DND-41 (cell line): Measurements from ENCODE around the gene NDUFS8.

ENCODE experiments used
- ATAC-seq: fragments of 200-7000 bp; cut with Tn5 transposase; 3 replicates; pipeline ENCODE4 v1.9.1; 2021; ENCODE audit warnings: low read depth; ENCODE audit not compliant: insufficient read depth
- DNase-seq: peaks from one replicate; pipeline ENCODE4 v3.0.0-alpha.2; 2020
- H2AFZ ChIP-seq: 2 replicates; pipeline ENCODE4 v1.6.0; 2012; ENCODE audit warnings: low read depth, low read length
- H3K27ac ChIP-seq: 2 replicates; pipeline ENCODE4 v1.5.1; 2012; ENCODE audit warnings: low read length, inconsistent platforms
- H3K27me3 ChIP-seq: fragments of 200-600 bp; sonication (generic); 2 replicates; pipeline ENCODE4 v1.6.0; 2012; ENCODE audit warnings: low read length, mild to moderate bottlenecking, inconsistent platforms; ENCODE audit not compliant: insufficient read depth, poor library complexity
- H3K36me3 ChIP-seq: 2 replicates; pipeline ENCODE4 v1.5.1; 2012; ENCODE audit warnings: low read length, inconsistent platforms; ENCODE audit not compliant: insufficient read depth
- H3K4me1 ChIP-seq: 2 replicates; pipeline ENCODE4 v1.5.1; 2012; ENCODE audit warnings: mild to moderate bottlenecking, low read length; ENCODE audit not compliant: insufficient read depth
- H3K4me2 ChIP-seq: 2 replicates; pipeline ENCODE4 v1.6.0; 2012; ENCODE audit warnings: mild to moderate bottlenecking, moderate library complexity, low read length, inconsistent platforms; ENCODE audit not compliant: insufficient read depth
- H3K4me3 ChIP-seq, 2 experiments: fragments of 200-600 bp in 1 of 2; shearing (Covaris generic) in 1 of 2; 2 replicates each; pipeline ENCODE4 v1.5.1; 2012 to 2016; ENCODE audit warnings: inconsistent platforms in 2 of 2, low read length in 2 of 2, mild to moderate bottlenecking in 2 of 2, low read depth in 1 of 2, moderate library complexity in 1 of 2
- H3K79me2 ChIP-seq: 2 replicates; pipeline ENCODE4 v1.6.0; 2012; ENCODE audit warnings: low read length, inconsistent platforms; ENCODE audit not compliant: insufficient read depth
- H3K9ac ChIP-seq: 2 replicates; pipeline ENCODE4 v1.6.0; 2012; ENCODE audit warnings: low read depth, mild to moderate bottlenecking, inconsistent platforms, low read length, moderate library complexity
- H3K9me3 ChIP-seq: 2 replicates; pipeline ENCODE4 v1.5.1; 2012; ENCODE audit warnings: low read length, moderate library complexity, mild to moderate bottlenecking, inconsistent platforms; ENCODE audit not compliant: insufficient read depth, severe bottlenecking
- H4K20me1 ChIP-seq: 2 replicates; pipeline ENCODE4 v1.6.0; 2012; ENCODE audit warnings: low read length; ENCODE audit not compliant: insufficient read depth
- CTCF ChIP-seq: IDR thresholded peaks from 2 replicates; pipeline ENCODE4 v1.5.1; 2012; ENCODE audit warnings: borderline replicate concordance, low read length, moderate library complexity, mild to moderate bottlenecking; ENCODE audit not compliant: poor library complexity, severe bottlenecking; ENCODE audit errors: extremely low read depth
- EZH2 ChIP-seq: IDR thresholded peaks from 3 replicates; pipeline ENCODE4 v1.6.1; 2012; ENCODE audit warnings: borderline replicate concordance, low read depth, mild to moderate bottlenecking, moderate library complexity, low read length, inconsistent platforms; ENCODE audit not compliant: severe bottlenecking

The NDUFS8 gene

GRCh38 chr11:68082481-68082880 is 52.0 kb downstream of the NDUFS8 start:
- Histone ChIP-seq H3K4me2 (no peak overlapping the region), H3K27me3 (no peaks in the 10 kb centered on the region), H3K79me2 (no peaks in the 10 kb centered on the region), H3K4me1 (no peaks in the 10 kb centered on the region), H3K4me3 (no peak overlapping the region), H3K36me3 (peaks cover 27% of the 10 kb centered on the region), H3K27ac (no peak overlapping the region), H3K9me3 (no peaks in the 10 kb centered on the region), H2AFZ (no peak overlapping the region), H3K9ac (no peak overlapping the region), H4K20me1 (peaks cover 4% of the 10 kb centered on the region)
- ATAC-seq (no peak), DNase-seq (no peak)
- TF ChIP-seq EZH2, result no peak
- no peak for TF ChIP-seq CTCF

GRCh38 chr11:68083517-68083916 is 53.0 kb downstream of the NDUFS8 start:
- no peak overlapping the region for H3K4me2 ChIP-seq
- H3K36me3 ChIP-seq, result peaks cover 24% of the 10 kb centered on the region
- DNase-seq (no peak), ATAC-seq (no peak)
- H3K27me3 ChIP-seq, result no peaks in the 10 kb centered on the region
- H4K20me1 ChIP-seq, result peaks cover 4% of the 10 kb centered on the region
- H3K4me3 ChIP-seq, result no peak overlapping the region
- no peaks in the 10 kb centered on the region for H3K4me1 ChIP-seq
- TF ChIP-seq CTCF, result no peak
- TF ChIP-seq EZH2, result no peak
- H3K27ac ChIP-seq, result no peak overlapping the region
- H3K79me2 ChIP-seq, result no peaks in the 10 kb centered on the region; the same call in 1 of the 2 replicates
- H2AFZ ChIP-seq, result no peak overlapping the region
- H3K9me3 ChIP-seq, result no peaks in the 10 kb centered on the region
- no peak overlapping the region for H3K9ac ChIP-seq
